Measurements from ENCODE around the gene CCT7. TPM values are rescaled to one million over a fixed set of nuclear protein-coding genes. Genes with fewer than 3 reads are reported as not detected.
"Not testable (repeated sequence)": the region's sequence is repeated elsewhere in the genome, so short reads cannot be mapped to it uniquely, and the experiment has no call there.

The CCT7 gene
- total RNA-seq, 1 experiment from 2014 or later, result 319 TPM

GRCh38 chr2:73197579-73197978 lies 36.5 kb upstream of the CCT7 start:
- Histone ChIP-seq H3K27ac (no peak overlapping the region), H2AFZ (no peak overlapping the region), H4K20me1 (ENCODE audit: insufficient read depth) (no peaks in the 10 kb centered on the region), H3K36me3 (ENCODE audit: low read depth) (no peaks in the 10 kb centered on the region), H3K4me1 (replicated peaks; ENCODE audit: insufficient read depth) (no peaks in the 10 kb centered on the region), H3K9me2 (ENCODE audit: insufficient read depth) (no peaks in the 10 kb centered on the region), H3K27me3 (ENCODE audit: insufficient read depth, low read depth) (peaks cover 36% of the 10 kb centered on the region), H3K79me2 (ENCODE audit: low read depth) (no peaks in the 10 kb centered on the region), H3K4me3 (no peak overlapping the region), H3F3A (ENCODE audit: insufficient read depth, low read depth) (peaks cover 5% of the 10 kb centered on the region; the same call in 1 of the 2 replicates), H3K9me3 (ENCODE audit: insufficient read depth, low read depth) (no peaks in the 10 kb centered on the region), H3K4me2 (no peak overlapping the region)
- DNase-seq, result no peak
- CTCF ChIA-PET, result no interaction called here
- intact Hi-C loops (cut with micrococcal nuclease; ENCODE audit: unreplicated experiment), result no loop called here
- TF ChIP-seq CTCF (conservative IDR thresholded peaks at IDR 0.05) (no peak), EZH2 (IDR thresholded peaks at IDR 0.05; ENCODE audit: low read depth) (no peak)
- POLR2A ChIA-PET (ENCODE audit: unreplicated experiment), result interaction anchor here (0.7 kb wide), 1 partner anchor 48 kb away, joined by 12 read pairs; no protein-coding TSS in a partner anchor
- BruUV-seq (replicated peaks), result no TSS peak

GRCh38 chr2:73200281-73200680 lies 33.8 kb upstream of the CCT7 start:
- CTCF ChIA-PET; H3K4me2 ChIP-seq; H3K4me3 ChIP-seq; intact Hi-C loops (cut with micrococcal nuclease; ENCODE audit: unreplicated experiment); H3F3A ChIP-seq (ENCODE audit: insufficient read depth, low read depth); H3K36me3 ChIP-seq (ENCODE audit: low read depth); H3K4me1 ChIP-seq (replicated peaks; ENCODE audit: insufficient read depth); POLR2A ChIA-PET (ENCODE audit: unreplicated experiment); H2AFZ ChIP-seq; H3K79me2 ChIP-seq (ENCODE audit: low read depth); H3K27ac ChIP-seq; H3K9me2 ChIP-seq (ENCODE audit: insufficient read depth); H4K20me1 ChIP-seq (ENCODE audit: insufficient read depth); H3K9me3 ChIP-seq (ENCODE audit: insufficient read depth, low read depth); BruUV-seq (replicated peaks): not testable (repeated sequence)
- peak in 1 of 2 experiments; percentile 59 for DNase-seq
- H3K27me3 ChIP-seq (ENCODE audit: insufficient read depth, low read depth), result peaks cover 35% of the 10 kb centered on the region

- no peaks in the 10 kb centered on the region for H3K9me2 ChIP-seq (ENCODE audit: insufficient read depth)
- no TSS peak for BruUV-seq (replicated peaks)
- no peak within 1 kb of the TSS for H2AFZ ChIP-seq
- intact Hi-C loops (cut with micrococcal nuclease; ENCODE audit: unreplicated experiment), result no loop called here
- H3K4me2 ChIP-seq, result no peak within 1 kb of the TSS
- DNase-seq, result no peak
- H3K9me3 ChIP-seq (ENCODE audit: insufficient read depth, low read depth), result no peaks in the 10 kb centered on the region
- H3K4me3 ChIP-seq, result no peak within 1 kb of the TSS
- peaks cover 18% of the 10 kb centered on the region; the same call in 1 of the 2 replicates for H3K27me3 ChIP-seq (ENCODE audit: insufficient read depth, low read depth)
- ChIA-PET CTCF (no interaction called here), POLR2A (ENCODE audit: unreplicated experiment) (no interaction called here)
- no peaks in the 10 kb centered on the region for H3K79me2 ChIP-seq (ENCODE audit: low read depth)
- H3K4me1 ChIP-seq (replicated peaks; ENCODE audit: insufficient read depth), result peaks cover 5% of the 10 kb centered on the region; the same call in 1 of the 2 replicates
- H4K20me1 ChIP-seq (ENCODE audit: insufficient read depth), result no peaks in the 10 kb centered on the region
- H3K36me3 ChIP-seq (ENCODE audit: low read depth), result no peaks in the 10 kb centered on the region
- H3K27ac ChIP-seq, result no peak within 1 kb of the TSS
- peaks cover 5% of the 10 kb centered on the region; the same call in 1 of the 2 replicates for H3F3A ChIP-seq (ENCODE audit: insufficient read depth, low read depth)
- TF ChIP-seq EZH2 (IDR thresholded peaks at IDR 0.05; ENCODE audit: low read depth), result no peak
- no peak for TF ChIP-seq CTCF (conservative IDR thresholded peaks at IDR 0.05)
These were observed 31.7 kb upstream of the CCT7 start, which contains the start of gene NOTO for GRCh38 chr2:73202156-73203054. Gene NOTO, plus strand, starts transcription at chr2:73202574. Its CDS starts 93 bp downstream, at chr2:73202667.
